HepG2 (cell line): ENCODE data around the gene TBKBP1. TPM values are rescaled to one million over a fixed set of nuclear protein-coding genes. Genes with fewer than 3 reads are reported as not detected.
A peak's percentile ranks its signal among the peaks of the same experiment; 100 is the strongest.

ENCODE experiments used
- ATAC-seq: fragments of 200-7000 bp; cut with Tn5 transposase; 3 replicates; pipeline ENCODE4 v1.9.1; 2020; ENCODE audit warnings: mild to moderate bottlenecking, moderate library complexity
- BruUV-seq: library from RNA; stranded (reverse); fragments of 400-500 nt; replicated peaks from 2 replicates; lab custom pipeline; 2021; lab: Mats Ljungman, UMichigan
- CTCF ChIA-PET: fragments of 300-600 bp; formaldehyde crosslinking; extraction: SDS; loops from one replicate; lab custom pipeline; 2021; ENCODE audit warnings: low total read pairs, inconsistent platforms, low intra/inter-chr PET ratio; lab: Yijun Ruan, JAX
- POLR2A ChIA-PET: fragments of 350-600 bp; sonication (Branson Sonifier 250); formaldehyde crosslinking; loops from one replicate; lab custom pipeline; 2020; ENCODE audit warnings: antibody characterized with exemption, inconsistent platforms; lab: Yijun Ruan, JAX
- DNase-seq: peaks from one replicate; pipeline ENCODE4 v3.0.0-alpha.2; 2015; ENCODE audit warnings: low spot score
- FAIRE-seq: peaks from 3 replicates; lab custom pipeline; 2011; peaks lifted over from hg19 to GRCh38; lab: Jason Lieb, UNC
- H2AFZ ChIP-seq: one replicate; pipeline ENCODE4 v1.6.1; 2011; ENCODE audit warnings: low read length, inconsistent platforms
- H3K27ac ChIP-seq: fragments of 300-600 bp; 3 replicates; pipeline ENCODE4 v1.8.0; 2011; ENCODE audit warnings: mixed run types, mild to moderate bottlenecking, mixed read lengths, low read length, inconsistent platforms; ENCODE audit not compliant: insufficient read depth; ENCODE audit errors: extremely low read length
- H3K27me3 ChIP-seq, 2 experiments: fragments of 200-600 bp in 1 of 2; 2 replicates in 1 of 2; 3 replicates in 1 of 2; pipeline versions ENCODE4 v1.6.0 to v1.8.0; 2011; ENCODE audit warnings: low read length in 2 of 2, mild to moderate bottlenecking in 2 of 2, moderate library complexity in 2 of 2, inconsistent platforms in 1 of 2; ENCODE audit not compliant: insufficient read depth in 2 of 2, control insufficient read depth in 1 of 2
- H3K36me3 ChIP-seq, 2 experiments: fragments of 200-600 bp in 1 of 2; replicated peaks in 1 of 2; 2 replicates in 1 of 2; 3 replicates in 1 of 2; pipeline versions ENCODE4 v1.5.1 to v1.8.0; 2011; ENCODE audit warnings: low read length in 2 of 2, inconsistent platforms in 1 of 2; ENCODE audit not compliant: insufficient read depth in 2 of 2, control insufficient read depth in 1 of 2
- H3K4me1 ChIP-seq: 2 replicates; pipeline ENCODE4 v1.5.1; 2012; ENCODE audit warnings: low read length, inconsistent platforms; ENCODE audit not compliant: insufficient read depth
- H3K4me2 ChIP-seq: 2 replicates; pipeline ENCODE4 v1.6.0; 2011; ENCODE audit warnings: low read depth, low read length, inconsistent platforms
- H3K4me3 ChIP-seq, 3 experiments: fragments of 200-600 bp in 1 of 3; sonication (generic), shearing (Covaris generic) in 1 of 3; replicated peaks in 1 of 3; 2 replicates each; pipeline ENCODE4 v1.5.1; 2011 to 2016; ENCODE audit warnings: low read length in 3 of 3, inconsistent platforms in 2 of 3, low read depth in 2 of 3, mild to moderate bottlenecking in 2 of 3, control low read depth in 1 of 3, mixed read lengths in 1 of 3; ENCODE audit not compliant: insufficient read depth in 1 of 3
- H3K79me2 ChIP-seq: one replicate; pipeline ENCODE4 v1.6.1; 2011; ENCODE audit warnings: low read length, inconsistent platforms; ENCODE audit not compliant: insufficient read depth
- H3K9ac ChIP-seq: 2 replicates; pipeline ENCODE4 v1.6.0; 2011; ENCODE audit warnings: mild to moderate bottlenecking, low read depth, low read length, inconsistent platforms; ENCODE audit not compliant: insufficient read depth
- H3K9me3 ChIP-seq: 2 replicates; pipeline ENCODE4 v1.5.1; 2012; ENCODE audit warnings: mild to moderate bottlenecking, low read length
- H4K20me1 ChIP-seq: 2 replicates; pipeline ENCODE4 v1.6.0; 2011; ENCODE audit warnings: inconsistent platforms, mild to moderate bottlenecking, low read length, moderate library complexity; ENCODE audit not compliant: insufficient read depth
- BCLAF1 ChIP-seq: fragments of 450-650 bp; IDR thresholded peaks from 2 replicates; pipeline ENCODE4 v1.6.1; 2017; ENCODE audit warnings: mild to moderate bottlenecking
- CCAR2 ChIP-seq: fragments of 200-400 bp; formaldehyde crosslinking; optimal IDR thresholded peaks from 2 replicates; pipeline ENCODE3; 2018; ENCODE audit warnings: low read depth, mild to moderate bottlenecking, low read length, moderate library complexity
- CSRNP2 ChIP-seq: sonication (generic); formaldehyde crosslinking; conservative IDR thresholded peaks from 2 replicates; pipeline ENCODE4 v1.8.0; 2022; ENCODE audit warnings: low read depth, missing genetic modification reagents
- JARID2 ChIP-seq: sonication (generic); formaldehyde crosslinking; IDR thresholded peaks from 2 replicates; pipeline ENCODE4 v1.8.1; 2023; ENCODE audit warnings: missing genetic modification reagents, inconsistent platforms; ENCODE audit not compliant: insufficient replicate concordance
- POLR2A ChIP-seq, 2 experiments: IDR thresholded peaks; 2 replicates each; pipeline ENCODE4 v1.6.1; 2011; ENCODE audit warnings: low read depth in 2 of 2, low read length in 2 of 2, mild to moderate bottlenecking in 1 of 2, moderate library complexity in 1 of 2; ENCODE audit not compliant: insufficient read depth in 1 of 2
- PRDM15 ChIP-seq: sonication (generic); formaldehyde crosslinking; IDR thresholded peaks from 2 replicates; pipeline ENCODE4 v1.4.0; 2020; ENCODE audit warnings: missing genetic modification reagents
- SMC3 ChIP-seq: IDR thresholded peaks from 2 replicates; pipeline ENCODE4 v1.6.1; 2011; ENCODE audit warnings: low read length, improper control_type of control experiment
- SP140L ChIP-seq: sonication (generic); formaldehyde crosslinking; IDR thresholded peaks from 2 replicates; pipeline ENCODE4 v1.4.0; 2020; ENCODE audit warnings: missing genetic modification reagents, borderline replicate concordance
- SRSF9 ChIP-seq: fragments of 200-400 bp; formaldehyde crosslinking; IDR thresholded peaks from 2 replicates; pipeline ENCODE4 v1.6.1; 2018; ENCODE audit warnings: borderline replicate concordance, mild to moderate bottlenecking, low read depth, low read length; ENCODE audit not compliant: insufficient read depth, poor library complexity, severe bottlenecking
- TBP ChIP-seq: sonication (generic); formaldehyde crosslinking; IDR thresholded peaks from 2 replicates; pipeline ENCODE4 v1.5.0; 2020; ENCODE audit warnings: missing genetic modification reagents
- ZNF510 ChIP-seq: sonication (generic); formaldehyde crosslinking; IDR thresholded peaks from 2 replicates; pipeline ENCODE4 v1.4.0; 2020; ENCODE audit warnings: low read depth, mild to moderate bottlenecking, missing genetic modification reagents
- ZNF512B ChIP-seq: sonication (generic); formaldehyde crosslinking; IDR thresholded peaks from 2 replicates; pipeline ENCODE4 v1.5.1; 2020; ENCODE audit warnings: missing genetic modification reagents, mild to moderate bottlenecking, borderline replicate concordance
- ZNF724P ChIP-seq: sonication (generic); formaldehyde crosslinking; IDR thresholded peaks from 2 replicates; pipeline ENCODE4 v1.8.0; 2022; ENCODE audit warnings: missing genetic modification reagents, borderline replicate concordance
- ZNF891 ChIP-seq: sonication (generic); formaldehyde crosslinking; IDR thresholded peaks from 2 replicates; pipeline ENCODE4 v1.5.0; 2020; ENCODE audit warnings: mild to moderate bottlenecking, missing genetic modification reagents
- WGBS: methylation state at CpG from one replicate; pipeline ENCODE4 v1.1.6; 2017; ENCODE audit warnings: low lambda C conversion rate; 5-methylcytosine and 5-hydroxymethylcytosine counted together
- in situ Hi-C: cut with HindIII; loops from 2 replicates; pipeline ENCODE4 v1.10.0; 2017; ENCODE audit warnings: low pct_unique_long_range_greater_than_20kb; ENCODE audit not compliant: extremely low pct_ligation_motif_present
- intact Hi-C: fragments of 100-400 bp; cut with micrococcal nuclease; formaldehyde crosslinking; loops from one replicate; pipeline ENCODE4 v1.10.0; 2022; ENCODE audit not compliant: unreplicated experiment
- polyA plus RNA-seq, 8 experiments: library from polyadenylated mRNA; depleted of rRNA in 3 of 8; stranded (reverse) in 7 of 8; unstranded in 1 of 8; fragments of >200 nt; fragmentation: Illumina TruSeq in 4 of 8; extraction: Trizol in 4 of 8; gene quantifications; 2 replicates each; pipeline versions ENCODE4 v1.2.1 to v1.2.3, GENCODE V29; 2011 to 2016; ENCODE audit warnings: low read depth in 4 of 8, missing spikeins in 1 of 8, mixed read lengths in 1 of 8; ENCODE audit not compliant: insufficient read depth in 1 of 8
- total RNA-seq, 5 experiments: library from RNA; depleted of rRNA; stranded (reverse); fragments of >200 nt; fragmentation: Illumina TruSeq; extraction: Trizol; gene quantifications; 2 replicates each; pipeline ENCODE4 v1.2.3, GENCODE V29; 2016; ENCODE audit warnings: low read depth in 1 of 5

TBKBP1 gene
- total and polyA plus RNA-seq, 2 of the 13 experiments (the other 11 are each of a cell fraction or from before 2014, with no cell fraction given): 2.6 to 7.0 TPM

GRCh38 chr17:47717261-47717697 lies 23.3 kb downstream of the TBKBP1 start:
- no TSS peak for BruUV-seq
- FAIRE-seq: peak; percentile 32
- peaks cover 17% of the 10 kb centered on the region for H3K4me1 ChIP-seq
- ChIA-PET POLR2A (no interaction called here), CTCF (interaction anchor here (1.2 kb wide), 1 partner anchor 18 kb away, joined by 3 read pairs; no protein-coding TSS in a partner anchor)
- H3K27me3 ChIP-seq: peaks cover 24 to 86% of the 10 kb centered on the region in 2 experiments
- no peaks in the 10 kb centered on the region for H3K79me2 ChIP-seq
- peak; percentile 42 for ATAC-seq
- H4K20me1 ChIP-seq: no peaks in the 10 kb centered on the region; the same call in 1 of the 2 replicates
- H3K4me3 ChIP-seq: no peak overlapping the region
- H3K9me3 ChIP-seq: no peaks in the 10 kb centered on the region
- in situ Hi-C loops: no loop called here
- intact Hi-C loops: no loop called here
- no peaks in the 10 kb centered on the region for H3K36me3 ChIP-seq
- 14% methylated on average over 2 of the region's 2 CpGs for WGBS
- no peak for DNase-seq
- H3K27ac ChIP-seq: no peak overlapping the region
- H3K4me2 ChIP-seq: no peak overlapping the region
- no peak overlapping the region for H3K9ac ChIP-seq
- H2AFZ ChIP-seq: no peak overlapping the region
- TF ChIP-seq PRDM15 (CRISPR knock-in tag) (no peak), ZNF510 (CRISPR knock-in tag) (no peak), CCAR2 (no peak), SMC3 (peak; percentile 26; the same call in 1 of the 2 replicates), SRSF9 (no peak), SP140L (CRISPR knock-in tag) (no peak), POLR2A (IDR thresholded peaks at IDR 0.05; ENCODE audit: insufficient read depth in 1 of 2, low read depth in 2 of 2, low read length in 2 of 2) (no peak), ZNF512B (CRISPR knock-in tag) (no peak), CSRNP2 (no peak), TBP (CRISPR knock-in tag) (no peak), BCLAF1 (no peak), ZNF891 (CRISPR knock-in tag) (no peak), JARID2 (no peak), ZNF724P (no peak)
